Activated naive CD8-positive, alpha-beta T cell treated with anti-CD3 and anti-CD28 coated beads for 36 hours (primary cell): Measurements from ENCODE around the gene UMODL1. TPM values are rescaled to one million over a fixed set of nuclear protein-coding genes. Genes with fewer than 3 reads are reported as not detected.

Source experiments
- total RNA-seq, 2 experiments: library from RNA; stranded (reverse); gene quantifications; one replicate each; pipeline ENCODE4 v1.2.3, GENCODE V29; 2021

Gene UMODL1
- total RNA-seq, 2 experiments from 2014 or later: not detected

Other genes starting within 250 kb of the UMODL1 start
- gene PRDM15, start 192.0 kb upstream of the UMODL1 start, total RNA-seq: 10 to 100 TPM in 1 of 2 experiments, 1 to 10 TPM in 1; 9.3 to 10.1 TPM
- 1 to 10 TPM; 6.3 to 7.6 TPM for gene C2CD2, start 117.3 kb upstream of the UMODL1 start, total RNA-seq
- 10 to 100 TPM; 29.6 to 29.7 TPM for gene ZBTB21, start 61.0 kb upstream of the UMODL1 start, total RNA-seq
- gene ABCG1, start 147.8 kb downstream of the UMODL1 start, total RNA-seq: 10 to 100 TPM in 1 of 2 experiments, 1 to 10 TPM in 1; 9.8 to 11.1 TPM
- not detected for gene TFF3, start 244.1 kb downstream of the UMODL1 start, total RNA-seq